HepG2 (cell line): ENCODE measurements around the gene HIPK4. TPM values are rescaled to one million over a fixed set of nuclear protein-coding genes. Genes with fewer than 3 reads are reported as not detected.

ENCODE experiments used
- CBX5 ChIP-seq: sonication (generic); formaldehyde crosslinking; IDR thresholded peaks from 2 replicates; pipeline ENCODE4 v1.4.0; 2020; ENCODE audit warnings: missing genetic modification reagents, borderline replicate concordance
- DMAP1 ChIP-seq: IDR thresholded peaks from 2 replicates; pipeline ENCODE4 v1.6.1; 2016
- EEA1 ChIP-seq: sonication (generic); formaldehyde crosslinking; IDR thresholded peaks from 2 replicates; pipeline ENCODE4 v1.5.1; 2020; ENCODE audit warnings: mild to moderate bottlenecking, missing genetic modification reagents, borderline replicate concordance
- ERF ChIP-seq: IDR thresholded peaks from 2 replicates; pipeline ENCODE4 v1.6.1; 2018; ENCODE audit warnings: missing biosample characterization, missing genetic modification reagents
- GABPB1 ChIP-seq: IDR thresholded peaks from 2 replicates; pipeline ENCODE4 v1.6.1; 2016; ENCODE audit warnings: mild to moderate bottlenecking, missing genetic modification reagents, moderate library complexity, missing compliant biosample characterization
- HDAC6 ChIP-seq: fragments of 200-600 bp; sonication (generic); IDR thresholded peaks from 2 replicates; pipeline ENCODE4 v1.7.0; 2017; ENCODE audit warnings: mild to moderate bottlenecking, antibody characterized with exemption, low read length, low read depth
- HMG20A ChIP-seq: IDR thresholded peaks from 2 replicates; pipeline ENCODE4 v1.6.1; 2016; ENCODE audit warnings: borderline replicate concordance
- JARID2 ChIP-seq: sonication (generic); formaldehyde crosslinking; IDR thresholded peaks from 2 replicates; pipeline ENCODE4 v1.8.1; 2023; ENCODE audit warnings: missing genetic modification reagents, inconsistent platforms; ENCODE audit not compliant: insufficient replicate concordance
- KDM2A ChIP-seq: sonication (generic); formaldehyde crosslinking; IDR thresholded peaks from 2 replicates; pipeline ENCODE4 v1.4.0; 2020; ENCODE audit warnings: low read depth, missing genetic modification reagents, borderline replicate concordance
- MXD4 ChIP-seq: IDR thresholded peaks from 2 replicates; pipeline ENCODE4 v1.6.1; 2016; ENCODE audit warnings: mild to moderate bottlenecking, missing biosample characterization, missing genetic modification reagents
- NFKBIZ ChIP-seq: IDR thresholded peaks from 2 replicates; pipeline ENCODE4 v1.6.1; 2018; ENCODE audit warnings: missing genetic modification reagents, missing compliant biosample characterization
- NONO ChIP-seq, 2 experiments: fragments of 450-650 bp in 1 of 2; sonication (generic) in 1 of 2; formaldehyde crosslinking in 1 of 2; IDR thresholded peaks in 1 of 2; conservative IDR thresholded peaks in 1 of 2; 2 replicates each; pipeline versions ENCODE4 v1.6.1 to v1.8.0; 2017 to 2022; ENCODE audit warnings: mild to moderate bottlenecking in 1 of 2, missing genetic modification reagents in 1 of 2, moderate library complexity in 1 of 2
- POLR2G ChIP-seq: fragments of 200-400 bp; formaldehyde crosslinking; IDR thresholded peaks from 2 replicates; pipeline ENCODE4 v1.6.1; 2018; ENCODE audit warnings: mild to moderate bottlenecking, low read depth, low read length, moderate library complexity
- PTBP1 ChIP-seq: fragments of 200-400 bp; formaldehyde crosslinking; IDR thresholded peaks from 2 replicates; pipeline ENCODE4 v1.6.1; 2018; ENCODE audit warnings: low read length, low read depth; ENCODE audit not compliant: poor library complexity, severe bottlenecking
- SRSF4 ChIP-seq: fragments of 200-400 bp; formaldehyde crosslinking; IDR thresholded peaks from one replicate; pipeline ENCODE4 v1.6.1; 2018; ENCODE audit warnings: mild to moderate bottlenecking, low read depth, low read length, moderate library complexity; ENCODE audit not compliant: poor library complexity, severe bottlenecking
- TAF1 ChIP-seq: sonication (generic); formaldehyde crosslinking; IDR thresholded peaks from 2 replicates; pipeline ENCODE4 v1.4.0; 2020; ENCODE audit warnings: missing genetic modification reagents
- TMF1 ChIP-seq: sonication (generic); formaldehyde crosslinking; IDR thresholded peaks from 2 replicates; pipeline ENCODE4 v1.8.1; 2022; ENCODE audit warnings: low read depth, missing genetic modification reagents
- YEATS4 ChIP-seq: sonication (generic); formaldehyde crosslinking; IDR thresholded peaks from 2 replicates; pipeline ENCODE4 v1.4.0; 2020; ENCODE audit warnings: missing genetic modification reagents, borderline replicate concordance
- ZMYM4 ChIP-seq: sonication (generic); formaldehyde crosslinking; IDR thresholded peaks from 2 replicates; pipeline ENCODE4 v1.8.1; 2023; ENCODE audit warnings: mild to moderate bottlenecking, missing genetic modification reagents
- ZNF263 ChIP-seq: sonication (generic); formaldehyde crosslinking; IDR thresholded peaks from 2 replicates; pipeline ENCODE4 v1.4.0; 2020; ENCODE audit warnings: missing genetic modification reagents
- ZNF329 ChIP-seq: sonication (generic); formaldehyde crosslinking; IDR thresholded peaks from 2 replicates; pipeline ENCODE4 v1.9.0; 2021; ENCODE audit warnings: low read depth, mild to moderate bottlenecking, missing genetic modification reagents
- ZNF629 ChIP-seq: sonication (generic); formaldehyde crosslinking; conservative IDR thresholded peaks from 2 replicates; pipeline ENCODE4 v1.5.0; 2020; ENCODE audit warnings: missing genetic modification reagents
- ZNF792 ChIP-seq: IDR thresholded peaks from 2 replicates; pipeline ENCODE4 v1.6.1; 2016
- ZSCAN30 ChIP-seq: sonication (generic); formaldehyde crosslinking; IDR thresholded peaks from 2 replicates; pipeline ENCODE4 v1.5.0; 2020; ENCODE audit warnings: mild to moderate bottlenecking, missing genetic modification reagents
- polyA plus RNA-seq, 8 experiments: library from polyadenylated mRNA; depleted of rRNA in 3 of 8; stranded (reverse) in 7 of 8; unstranded in 1 of 8; fragments of >200 nt; fragmentation: Illumina TruSeq in 4 of 8; extraction: Trizol in 4 of 8; gene quantifications; 2 replicates each; pipeline versions ENCODE4 v1.2.1 to v1.2.3, GENCODE V29; 2011 to 2016; ENCODE audit warnings: low read depth in 4 of 8, missing spikeins in 1 of 8, mixed read lengths in 1 of 8; ENCODE audit not compliant: insufficient read depth in 1 of 8
- total RNA-seq, 5 experiments: library from RNA; depleted of rRNA; stranded (reverse); fragments of >200 nt; fragmentation: Illumina TruSeq; extraction: Trizol; gene quantifications; 2 replicates each; pipeline ENCODE4 v1.2.3, GENCODE V29; 2016; ENCODE audit warnings: low read depth in 1 of 5
- TF ChIP-seq, protein P1 (sequence below): sonication (generic); formaldehyde crosslinking; IDR thresholded peaks from 2 replicates; pipeline ENCODE4 v1.8.0; 2022; ENCODE audit warnings: mild to moderate bottlenecking, missing genetic modification reagents, moderate library complexity
- TF ChIP-seq, protein P2 (sequence below): sonication (generic); formaldehyde crosslinking; IDR thresholded peaks from 2 replicates; pipeline ENCODE4 v1.5.0; 2020; ENCODE audit warnings: mild to moderate bottlenecking, missing genetic modification reagents, moderate library complexity
- TF ChIP-seq, protein P3 (sequence below): IDR thresholded peaks from 2 replicates; pipeline ENCODE4 v1.6.1; 2016; ENCODE audit warnings: low read depth, borderline replicate concordance
- TF ChIP-seq, protein P4 (sequence below): sonication (generic); formaldehyde crosslinking; IDR thresholded peaks from 2 replicates; pipeline ENCODE4 v1.5.1; 2020; ENCODE audit warnings: mild to moderate bottlenecking, moderate library complexity, missing genetic modification reagents

HIPK4 gene
- total and polyA plus RNA-seq, 2 of the 13 experiments (the other 11 are each of a cell fraction or from before 2014, with no cell fraction given) = 0.03 TPM; not detected in 1

DNA sequence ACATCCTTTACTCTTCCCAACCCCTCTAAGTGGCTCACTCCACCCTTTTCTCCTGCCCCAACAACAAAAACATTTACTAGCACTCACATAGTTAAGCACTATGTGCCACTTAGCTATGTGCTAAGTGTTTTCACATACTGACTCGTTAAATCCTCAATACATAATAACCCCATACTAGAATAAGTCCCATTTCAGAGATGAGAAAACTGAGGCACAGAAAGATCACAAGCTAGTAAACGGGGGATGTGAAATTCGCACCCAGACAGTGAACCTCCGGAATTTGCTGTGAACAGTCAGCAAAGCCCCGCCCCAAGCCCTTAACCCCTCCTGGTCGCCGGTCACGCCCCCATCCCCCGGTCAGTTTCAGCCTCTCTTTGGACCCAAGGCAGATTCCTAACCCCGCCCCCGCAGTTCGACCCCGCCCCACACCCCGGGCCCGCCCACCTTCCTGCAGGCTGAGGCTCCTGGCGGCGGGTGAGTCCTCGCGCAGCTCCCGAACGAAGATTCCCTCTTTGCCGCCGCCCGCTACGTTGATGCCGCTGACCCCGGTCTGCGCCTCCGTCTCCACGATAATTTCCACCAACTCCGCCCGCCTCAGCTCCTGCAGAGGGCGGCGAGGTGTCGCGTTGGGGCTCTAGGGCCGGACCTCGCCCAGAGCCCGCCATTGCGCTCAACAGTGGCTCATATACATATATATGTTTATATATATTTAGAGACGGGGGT lies 13.4 kb upstream of the HIPK4 start (continued):
- no peak for TF ChIP-seq NFKBIZ (CRISPR knock-in tag)
- TF ChIP-seq, protein P1, sequence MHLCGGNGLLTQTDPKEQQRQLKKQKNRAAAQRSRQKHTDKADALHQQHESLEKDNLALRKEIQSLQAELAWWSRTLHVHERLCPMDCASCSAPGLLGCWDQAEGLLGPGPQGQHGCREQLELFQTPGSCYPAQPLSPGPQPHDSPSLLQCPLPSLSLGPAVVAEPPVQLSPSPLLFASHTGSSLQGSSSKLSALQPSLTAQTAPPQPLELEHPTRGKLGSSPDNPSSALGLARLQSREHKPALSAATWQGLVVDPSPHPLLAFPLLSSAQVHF (CRISPR knock-in tag) = no peak
- TF ChIP-seq, protein P2, sequence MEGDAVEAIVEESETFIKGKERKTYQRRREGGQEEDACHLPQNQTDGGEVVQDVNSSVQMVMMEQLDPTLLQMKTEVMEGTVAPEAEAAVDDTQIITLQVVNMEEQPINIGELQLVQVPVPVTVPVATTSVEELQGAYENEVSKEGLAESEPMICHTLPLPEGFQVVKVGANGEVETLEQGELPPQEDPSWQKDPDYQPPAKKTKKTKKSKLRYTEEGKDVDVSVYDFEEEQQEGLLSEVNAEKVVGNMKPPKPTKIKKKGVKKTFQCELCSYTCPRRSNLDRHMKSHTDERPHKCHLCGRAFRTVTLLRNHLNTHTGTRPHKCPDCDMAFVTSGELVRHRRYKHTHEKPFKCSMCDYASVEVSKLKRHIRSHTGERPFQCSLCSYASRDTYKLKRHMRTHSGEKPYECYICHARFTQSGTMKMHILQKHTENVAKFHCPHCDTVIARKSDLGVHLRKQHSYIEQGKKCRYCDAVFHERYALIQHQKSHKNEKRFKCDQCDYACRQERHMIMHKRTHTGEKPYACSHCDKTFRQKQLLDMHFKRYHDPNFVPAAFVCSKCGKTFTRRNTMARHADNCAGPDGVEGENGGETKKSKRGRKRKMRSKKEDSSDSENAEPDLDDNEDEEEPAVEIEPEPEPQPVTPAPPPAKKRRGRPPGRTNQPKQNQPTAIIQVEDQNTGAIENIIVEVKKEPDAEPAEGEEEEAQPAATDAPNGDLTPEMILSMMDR (CRISPR knock-in tag) = 0 out of 2 replicates have a peak, but pooled peaks have one; percentile 3
- TF ChIP-seq GABPB1 (CRISPR knock-in tag) = no peak
- TF ChIP-seq SRSF4 = no peak
- TF ChIP-seq EEA1 (CRISPR knock-in tag) = no peak
- TF ChIP-seq, protein P3, sequence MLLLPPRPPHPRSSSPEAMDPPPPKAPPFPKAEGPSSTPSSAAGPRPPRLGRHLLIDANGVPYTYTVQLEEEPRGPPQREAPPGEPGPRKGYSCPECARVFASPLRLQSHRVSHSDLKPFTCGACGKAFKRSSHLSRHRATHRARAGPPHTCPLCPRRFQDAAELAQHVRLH (CRISPR knock-in tag) = no peak
- TF ChIP-seq TMF1 (CRISPR knock-in tag) = no peak
- TF ChIP-seq JARID2 (CRISPR knock-in tag) = no peak
- TF ChIP-seq ZNF792 (CRISPR knock-in tag) = peak; percentile 10; the same call in 1 of the 2 replicates
- TF ChIP-seq, protein P4, sequence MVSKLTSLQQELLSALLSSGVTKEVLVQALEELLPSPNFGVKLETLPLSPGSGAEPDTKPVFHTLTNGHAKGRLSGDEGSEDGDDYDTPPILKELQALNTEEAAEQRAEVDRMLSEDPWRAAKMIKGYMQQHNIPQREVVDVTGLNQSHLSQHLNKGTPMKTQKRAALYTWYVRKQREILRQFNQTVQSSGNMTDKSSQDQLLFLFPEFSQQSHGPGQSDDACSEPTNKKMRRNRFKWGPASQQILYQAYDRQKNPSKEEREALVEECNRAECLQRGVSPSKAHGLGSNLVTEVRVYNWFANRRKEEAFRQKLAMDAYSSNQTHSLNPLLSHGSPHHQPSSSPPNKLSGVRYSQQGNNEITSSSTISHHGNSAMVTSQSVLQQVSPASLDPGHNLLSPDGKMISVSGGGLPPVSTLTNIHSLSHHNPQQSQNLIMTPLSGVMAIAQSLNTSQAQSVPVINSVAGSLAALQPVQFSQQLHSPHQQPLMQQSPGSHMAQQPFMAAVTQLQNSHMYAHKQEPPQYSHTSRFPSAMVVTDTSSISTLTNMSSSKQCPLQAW = no peak
- TF ChIP-seq HDAC6 = no peak
- peak; percentile 99 for TF ChIP-seq ZNF629 (CRISPR knock-in tag)
- no peak for TF ChIP-seq MXD4
- TF ChIP-seq ZNF329 (CRISPR knock-in tag) = no peak
- TF ChIP-seq ERF (CRISPR knock-in tag) = 0 out of 2 replicates have a peak, but pooled peaks have one; percentile 16
- no peak for TF ChIP-seq HMG20A (CRISPR knock-in tag)
- peak; percentile 53; the same call in 1 of the 2 replicates for TF ChIP-seq DMAP1 (CRISPR knock-in tag)
- TF ChIP-seq POLR2G = peak; percentile 49; the same call in 1 of the 2 replicates
- TF ChIP-seq CBX5 (CRISPR knock-in tag) = no peak
- no peak for TF ChIP-seq NONO (IDR thresholded peaks at IDR 0.05)
- no peak for TF ChIP-seq NONO (CRISPR knock-in tag; conservative IDR thresholded peaks at IDR 0.05)
- TF ChIP-seq YEATS4 (CRISPR knock-in tag) = 0 out of 2 replicates have a peak, but pooled peaks have one; percentile 10
- TF ChIP-seq ZMYM4 (CRISPR knock-in tag) = no peak
- TF ChIP-seq ZSCAN30 = no peak
- TF ChIP-seq ZNF263 = no peak
- TF ChIP-seq KDM2A (CRISPR knock-in tag) = no peak
- no peak for TF ChIP-seq PTBP1
- peak; percentile 31; the same call in 1 of the 2 replicates for TF ChIP-seq TAF1 (CRISPR knock-in tag)
